GM19328 (cell line): ENCODE results near the gene SNAI1.

Experiments used
- ATAC-seq: cut with Tn5 transposase; IDR thresholded peaks from one replicate; pipeline ENCODE4 v1.9.1; 2021; ENCODE audit warnings: mild to moderate bottlenecking, moderate library complexity; ENCODE audit not compliant: unreplicated experiment

Gene SNAI1

DNA sequence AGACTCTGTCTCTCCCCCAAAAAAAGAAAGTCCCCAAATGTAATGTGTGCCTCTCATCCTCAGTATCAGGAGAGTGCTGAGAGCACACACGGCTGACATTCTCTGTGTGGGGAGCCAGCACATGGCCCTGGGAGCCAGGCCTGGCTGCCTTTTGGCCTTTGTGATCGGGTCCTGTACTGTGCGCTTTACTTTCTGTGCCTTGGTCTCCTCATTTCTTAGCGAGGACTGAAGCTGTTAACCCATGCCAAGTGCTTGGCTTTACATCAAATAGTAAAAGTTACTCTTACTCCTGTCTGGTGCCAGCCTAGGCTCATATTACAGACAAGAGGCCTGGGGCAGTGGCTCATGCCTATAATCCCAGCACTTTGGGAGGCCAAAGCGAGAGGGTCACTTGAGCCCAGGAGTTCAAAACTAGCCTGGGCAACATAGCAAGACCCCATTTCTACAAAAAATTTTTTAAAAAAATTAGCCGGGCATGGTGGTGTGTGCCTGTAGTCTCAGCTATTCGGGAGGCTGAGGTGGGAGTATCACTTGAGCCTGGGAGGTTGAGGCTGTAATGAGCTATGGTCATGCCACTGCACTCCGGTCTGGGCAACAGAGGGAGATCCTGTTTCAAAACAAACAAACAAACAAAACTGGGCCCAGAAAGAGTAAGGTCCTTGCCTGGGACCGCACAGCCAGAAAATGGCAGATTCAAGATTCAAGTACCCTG is 50.3 kb downstream of the SNAI1 start:
- no peak for ATAC-seq

DNA sequence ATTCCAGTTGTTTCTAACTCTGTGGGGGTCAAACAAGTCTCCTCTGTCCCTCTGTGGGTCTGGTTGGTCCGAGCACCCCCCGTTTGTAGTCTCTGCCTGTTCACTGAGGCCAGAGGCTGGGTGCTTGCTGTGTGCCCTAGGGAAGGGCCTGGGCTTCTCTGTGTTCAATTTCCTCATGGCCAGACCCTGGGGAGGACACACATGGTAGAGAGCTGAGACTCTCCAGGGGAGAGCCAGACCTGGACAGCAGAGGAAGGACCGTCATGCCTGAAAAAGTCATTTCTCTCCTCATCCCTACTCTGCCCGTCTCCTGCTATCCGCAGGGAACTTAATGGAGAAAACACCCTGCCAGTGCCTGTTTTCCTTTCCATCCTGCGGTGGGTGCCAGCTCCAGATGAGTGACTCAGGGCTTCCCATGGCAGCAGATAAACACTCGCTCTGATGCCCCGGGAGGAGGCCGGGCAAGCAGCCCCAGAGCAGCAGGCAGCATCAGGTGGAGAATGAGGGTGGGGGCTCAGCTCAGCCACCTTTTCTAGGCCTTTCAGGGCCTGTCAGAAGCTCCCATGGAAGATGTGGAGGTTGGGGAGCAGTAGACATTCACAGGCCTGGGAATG is 51.9 kb downstream of the SNAI1 start:
- ATAC-seq: no peak

DNA sequence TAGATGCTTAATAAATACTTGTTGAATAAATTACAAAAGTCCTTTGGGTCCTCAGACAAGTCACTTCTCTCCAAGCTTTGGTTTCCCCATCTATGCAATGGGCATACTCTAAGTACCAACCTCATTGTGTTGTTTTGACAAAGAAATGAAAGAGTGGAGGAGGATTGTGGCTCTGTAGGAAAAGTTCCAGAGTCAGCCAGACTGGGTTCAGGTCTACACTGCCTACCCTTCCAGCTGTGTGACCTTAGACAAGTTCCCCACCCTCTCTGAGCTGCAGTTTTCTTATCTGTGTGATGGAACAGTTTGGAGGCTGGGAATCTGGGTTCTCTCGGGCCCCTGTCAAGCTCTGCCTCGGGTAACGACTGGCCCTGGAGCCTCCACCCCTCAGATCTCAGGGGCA is 53.9 kb downstream of the SNAI1 start:
- no peak for ATAC-seq

DNA sequence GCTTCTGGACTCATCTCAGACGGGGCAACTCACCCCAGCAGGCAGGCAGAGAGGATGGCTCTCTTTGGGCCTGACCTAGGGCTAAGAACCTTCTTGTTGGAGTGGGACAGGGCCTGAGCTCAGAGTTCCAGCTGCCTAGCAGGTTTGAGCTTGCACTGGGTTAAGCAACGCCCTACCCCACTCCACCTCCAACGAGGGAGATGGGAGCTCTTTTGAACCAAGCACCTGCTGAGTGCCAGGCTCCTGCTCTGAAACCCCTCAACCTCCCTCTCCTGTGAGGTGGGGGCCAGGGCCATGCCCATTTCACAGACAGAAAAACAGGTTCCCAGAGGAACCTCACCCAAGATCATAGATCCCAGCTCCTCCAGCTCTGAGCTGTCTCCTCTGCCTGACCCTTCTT is 54.3 kb downstream of the SNAI1 start:
- no peak for ATAC-seq

DNA sequence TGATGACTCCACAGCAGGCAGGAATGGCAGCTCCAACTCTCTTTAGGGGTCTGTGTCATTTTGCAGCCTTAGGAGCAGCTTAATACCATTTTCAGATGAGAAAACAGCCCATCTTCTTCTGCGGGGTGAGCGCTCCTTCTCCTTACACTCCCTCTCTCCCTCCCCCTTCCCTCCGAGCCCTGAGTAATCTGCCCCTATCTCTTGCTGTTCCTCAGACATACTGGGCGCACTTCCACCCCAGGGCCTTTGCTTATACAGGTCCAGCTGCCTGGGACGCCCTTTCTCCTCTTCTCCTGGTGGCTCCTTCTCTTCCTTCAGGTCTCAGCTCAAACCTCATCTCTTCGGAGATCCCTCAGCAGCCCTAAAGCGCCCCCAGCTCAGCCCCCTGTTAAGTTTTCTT is 54.8 kb downstream of the SNAI1 start:
- no peak for ATAC-seq

DNA sequence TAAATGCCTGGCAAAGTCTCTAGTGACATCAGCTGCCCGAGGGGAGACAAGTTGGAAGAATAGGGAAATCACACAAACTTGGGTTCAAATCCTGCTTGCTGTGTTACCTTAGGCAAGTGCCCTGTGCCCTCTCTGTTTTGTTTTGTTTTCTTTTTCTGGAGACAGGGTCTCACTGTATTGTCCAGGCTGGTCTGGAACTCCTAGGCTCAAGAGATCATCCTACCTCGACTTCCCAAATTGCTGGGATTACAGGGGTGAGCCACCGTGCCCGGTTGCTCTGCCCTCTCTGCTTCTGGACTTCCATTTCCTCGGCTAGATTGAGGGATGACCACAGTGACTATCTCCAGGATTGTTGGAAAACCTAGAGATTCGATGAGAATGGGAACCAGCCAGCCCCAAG is 55.4 kb downstream of the SNAI1 start:
- no peak for ATAC-seq
